Endothelial cell of umbilical vein (primary cell): Measurements from ENCODE around the gene ANKRD13D. TPM values are rescaled to one million over a fixed set of nuclear protein-coding genes. Genes with fewer than 3 reads are reported as not detected.

Experiments
- BruUV-seq: library from RNA; stranded (reverse); fragments of 400-500 nt; replicated peaks from 2 replicates; lab custom pipeline; 2021; lab: Mats Ljungman, UMichigan
- CTCF ChIA-PET: fragments of 300-600, 350-600 bp; sonication (Branson Sonifier 250); formaldehyde crosslinking; loops from one replicate; lab custom pipeline; 2021; ENCODE audit warnings: antibody characterized with exemption, inconsistent platforms; lab: Charles Lee
- POLR2A ChIA-PET: fragments of 300-600, 350-600 bp; sonication (Branson Sonifier 250); formaldehyde crosslinking; loops from one replicate; lab custom pipeline; 2021; ENCODE audit warnings: antibody characterized with exemption, inconsistent platforms; lab: Charles Lee
- DNase-seq: peaks from one replicate; pipeline ENCODE4 v3.0.0-alpha.2; 2011; ENCODE audit warnings: low read depth, low spot score
- FAIRE-seq: peaks from 2 replicates; lab custom pipeline; 2011; peaks lifted over from hg19 to GRCh38; lab: Jason Lieb, UNC
- H2AFZ ChIP-seq: 2 replicates; pipeline ENCODE4 v1.6.0; 2012; ENCODE audit warnings: low read depth, low read length, control low read depth, inconsistent platforms
- H3K27ac ChIP-seq: 2 replicates; pipeline ENCODE4 v1.5.1; 2011; ENCODE audit warnings: low read depth, mild to moderate bottlenecking, control low read depth, low read length, moderate library complexity; ENCODE audit not compliant: insufficient read depth
- H3K27me3 ChIP-seq, 2 experiments: 2 replicates each; pipeline versions ENCODE4 v1.6.0 to v1.6.1; 2011; ENCODE audit warnings: low read length in 2 of 2, mixed read lengths in 1 of 2; ENCODE audit not compliant: control insufficient read depth in 2 of 2, insufficient read depth in 2 of 2
- H3K36me3 ChIP-seq, 2 experiments: 2 replicates in 1 of 2; 3 replicates in 1 of 2; pipeline ENCODE4 v1.5.1; 2011; ENCODE audit warnings: low read length in 2 of 2, mild to moderate bottlenecking in 1 of 2, moderate library complexity in 1 of 2; ENCODE audit not compliant: control insufficient read depth in 2 of 2, insufficient read depth in 2 of 2; ENCODE audit errors: extremely low read depth in 1 of 2
- H3K4me1 ChIP-seq: 3 replicates; pipeline ENCODE4 v1.5.1; 2011; ENCODE audit warnings: mild to moderate bottlenecking, low read length; ENCODE audit not compliant: control insufficient read depth, insufficient read depth; ENCODE audit errors: extremely low read depth
- H3K4me2 ChIP-seq: 2 replicates; pipeline ENCODE4 v1.6.1; 2011; ENCODE audit warnings: low read length, control low read depth, mixed read lengths; ENCODE audit not compliant: insufficient read depth
- H3K4me3 ChIP-seq, 3 experiments: fragments of 200-600 bp in 1 of 3; sonication (generic), shearing (Covaris generic) in 1 of 3; replicated peaks in 1 of 3; 2 replicates each; pipeline ENCODE4 v1.5.1; 2011 to 2016; ENCODE audit warnings: control low read depth in 3 of 3, low read length in 3 of 3, mild to moderate bottlenecking in 2 of 3, inconsistent platforms in 1 of 3, low read depth in 1 of 3, moderate library complexity in 1 of 3; ENCODE audit not compliant: insufficient read depth in 1 of 3
- H3K79me2 ChIP-seq: 2 replicates; pipeline ENCODE4 v1.6.0; 2012; ENCODE audit warnings: low read length, inconsistent platforms; ENCODE audit not compliant: control insufficient read depth, insufficient read depth
- H3K9ac ChIP-seq: replicated peaks from 2 replicates; pipeline ENCODE3; 2011; ENCODE audit warnings: low read length, control low read depth; ENCODE audit not compliant: insufficient read depth; ENCODE audit errors: extremely low read depth
- H3K9me1 ChIP-seq: replicated peaks from 3 replicates; pipeline ENCODE4 v1.6.0; 2011; ENCODE audit warnings: mild to moderate bottlenecking, low read length; ENCODE audit not compliant: control insufficient read depth, insufficient read depth; ENCODE audit errors: extremely low read depth
- H3K9me3 ChIP-seq: replicated peaks from 2 replicates; pipeline ENCODE4 v1.5.1; 2012; ENCODE audit warnings: low read length, inconsistent platforms; ENCODE audit not compliant: control insufficient read depth, insufficient read depth
- H4K20me1 ChIP-seq: replicated peaks from 2 replicates; pipeline ENCODE3; 2011; ENCODE audit warnings: mild to moderate bottlenecking, low read length; ENCODE audit not compliant: control insufficient read depth, insufficient read depth; ENCODE audit errors: extremely low read depth
- FOS ChIP-seq: IDR thresholded peaks from 2 replicates; pipeline ENCODE4 v1.6.1; 2011; ENCODE audit warnings: mild to moderate bottlenecking, low read length, moderate library complexity, borderline replicate concordance; ENCODE audit not compliant: insufficient read depth
- GATA2 ChIP-seq: IDR thresholded peaks from 2 replicates; pipeline ENCODE4 v1.7.0; 2011; ENCODE audit warnings: low read depth, mild to moderate bottlenecking, moderate library complexity, mixed read lengths, low read length; ENCODE audit not compliant: insufficient read length, insufficient read depth
- JUN ChIP-seq: IDR thresholded peaks from 2 replicates; pipeline ENCODE4 v1.6.1; 2011; ENCODE audit warnings: borderline replicate concordance, low read depth; ENCODE audit not compliant: insufficient read length, insufficient read depth
- MYC ChIP-seq: IDR thresholded peaks from one replicate; pipeline ENCODE4 v1.6.1; 2011; ENCODE audit warnings: mild to moderate bottlenecking, low read depth, low read length
- POLR2A ChIP-seq: IDR thresholded peaks from 2 replicates; pipeline ENCODE4 v1.6.1; 2012; ENCODE audit warnings: low read depth, mild to moderate bottlenecking, control low read depth, low read length
- dilution Hi-C: fragments of 300-500 bp; cut with MboI; formaldehyde crosslinking; loops from one replicate; pipeline ENCODE4 v1.15.0; 2019; ENCODE audit warnings: low sequenced_read_pairs; ENCODE audit not compliant: extremely low pct_ligation_motif_present
- intact Hi-C: fragments of 100-400 bp; cut with micrococcal nuclease; formaldehyde crosslinking; loops from one replicate; pipeline ENCODE4 v1.10.0; 2022
- polyA plus RNA-seq, 4 experiments: library from polyadenylated mRNA; depleted of rRNA in 3 of 4; stranded (reverse) in 3 of 4; unstranded in 1 of 4; fragments of >200 nt; gene quantifications; 2 replicates each; pipeline versions ENCODE4 v1.2.1 to v1.2.3, GENCODE V29; 2011 to 2012; ENCODE audit warnings: missing spikeins in 1 of 4
- total RNA-seq: library from RNA; stranded (reverse); gene quantifications from 2 replicates; pipeline ENCODE4 v1.2.3, GENCODE V29; 2021
- TF ChIP-seq, protein P1 (sequence below), 2 donors: IDR thresholded peaks; 1 replicate in 1 of 2; 2 replicates in 1 of 2; pipeline ENCODE4 v1.5.1; 2011; ENCODE audit warnings: low read length in 2 of 2, mild to moderate bottlenecking in 2 of 2, moderate library complexity in 2 of 2, control low read depth in 1 of 2, inconsistent platforms in 1 of 2, low read depth in 1 of 2; ENCODE audit not compliant: insufficient read depth in 1 of 2; ENCODE audit errors: extremely low read depth in 1 of 2
- TF ChIP-seq, protein P2 (sequence below): IDR thresholded peaks from 2 replicates; pipeline ENCODE4 v1.6.1; 2011; ENCODE audit not compliant: insufficient read depth, insufficient read length

ANKRD13D gene
- total and polyA plus RNA-seq, 2 donors (not counting 3 experiments of a cell fraction or from before 2014, with no cell fraction given): 43.5 to 57.5 TPM

DNA sequence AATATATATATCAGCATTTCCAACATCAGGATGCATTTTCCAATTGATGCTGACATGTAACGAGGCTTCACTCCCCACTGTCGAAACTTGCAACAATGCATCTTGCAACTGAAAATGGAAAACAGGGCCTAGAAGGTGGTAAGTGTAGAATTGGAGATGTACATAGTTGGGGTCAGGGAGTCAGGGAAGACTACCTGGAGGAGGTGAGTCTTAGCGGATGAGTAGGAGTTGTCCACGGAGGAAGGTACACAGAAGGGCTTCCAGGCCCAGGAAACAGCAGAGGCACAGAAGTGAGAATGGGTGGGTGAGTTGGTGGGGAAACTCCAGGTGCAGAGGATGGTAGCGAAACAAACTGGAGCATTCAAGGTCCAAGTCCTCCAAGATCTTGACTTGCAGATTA, 24.8 kb upstream of the ANKRD13D start:
- H3K27me3 ChIP-seq: no peaks in the 10 kb centered on the region
- FAIRE-seq: no peak

More for the DNA sequence above, 24.8 kb upstream of the ANKRD13D start:
- no TSS peak for BruUV-seq
- Histone ChIP-seq H3K9me3 (no peaks in the 10 kb centered on the region), H2AFZ (no peak overlapping the region), H3K9ac (no peak overlapping the region), H4K20me1 (no peaks in the 10 kb centered on the region), H3K79me2 (peaks cover 26% of the 10 kb centered on the region), H3K4me1 (peaks cover 21% of the 10 kb centered on the region), H3K36me3 (peaks cover 0 to 2% of the 10 kb centered on the region in 2 experiments), H3K27ac (no peak overlapping the region), H3K4me2 (no peak overlapping the region), H3K9me1 (no peaks in the 10 kb centered on the region), H3K4me3 (no peak overlapping the region)
- ChIA-PET POLR2A (no interaction called here), CTCF (interaction anchor here (1.2 to 4.9 kb wide), 8 partner anchors 13 to 182 kb away, joined by 3 to 151 read pairs (median 12); no protein-coding TSS in a partner anchor)
- DNase-seq: no peak
- intact Hi-C loops (loop anchor here (10.0 kb wide), 1 partner anchor 241 kb away; the partner anchor contains the start of genes CDK2AP2 and PITPNM1), dilution Hi-C loops (no loop called here)
- TF ChIP-seq, protein P1, sequence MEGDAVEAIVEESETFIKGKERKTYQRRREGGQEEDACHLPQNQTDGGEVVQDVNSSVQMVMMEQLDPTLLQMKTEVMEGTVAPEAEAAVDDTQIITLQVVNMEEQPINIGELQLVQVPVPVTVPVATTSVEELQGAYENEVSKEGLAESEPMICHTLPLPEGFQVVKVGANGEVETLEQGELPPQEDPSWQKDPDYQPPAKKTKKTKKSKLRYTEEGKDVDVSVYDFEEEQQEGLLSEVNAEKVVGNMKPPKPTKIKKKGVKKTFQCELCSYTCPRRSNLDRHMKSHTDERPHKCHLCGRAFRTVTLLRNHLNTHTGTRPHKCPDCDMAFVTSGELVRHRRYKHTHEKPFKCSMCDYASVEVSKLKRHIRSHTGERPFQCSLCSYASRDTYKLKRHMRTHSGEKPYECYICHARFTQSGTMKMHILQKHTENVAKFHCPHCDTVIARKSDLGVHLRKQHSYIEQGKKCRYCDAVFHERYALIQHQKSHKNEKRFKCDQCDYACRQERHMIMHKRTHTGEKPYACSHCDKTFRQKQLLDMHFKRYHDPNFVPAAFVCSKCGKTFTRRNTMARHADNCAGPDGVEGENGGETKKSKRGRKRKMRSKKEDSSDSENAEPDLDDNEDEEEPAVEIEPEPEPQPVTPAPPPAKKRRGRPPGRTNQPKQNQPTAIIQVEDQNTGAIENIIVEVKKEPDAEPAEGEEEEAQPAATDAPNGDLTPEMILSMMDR (IDR thresholded peaks at IDR 0.05; ENCODE audit: extremely low read depth in 1 of 2, insufficient read depth in 1 of 2, low read depth in 1 of 2, low read length in 2 of 2): no peak
- TF ChIP-seq POLR2A (no peak), GATA2 (no peak), MYC (no peak), FOS (no peak), JUN (no peak)
- TF ChIP-seq, protein P2, sequence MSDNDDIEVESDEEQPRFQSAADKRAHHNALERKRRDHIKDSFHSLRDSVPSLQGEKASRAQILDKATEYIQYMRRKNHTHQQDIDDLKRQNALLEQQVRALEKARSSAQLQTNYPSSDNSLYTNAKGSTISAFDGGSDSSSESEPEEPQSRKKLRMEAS: no peak
